Measurements from ENCODE around the gene BEGAIN.

The BEGAIN gene

DNA sequence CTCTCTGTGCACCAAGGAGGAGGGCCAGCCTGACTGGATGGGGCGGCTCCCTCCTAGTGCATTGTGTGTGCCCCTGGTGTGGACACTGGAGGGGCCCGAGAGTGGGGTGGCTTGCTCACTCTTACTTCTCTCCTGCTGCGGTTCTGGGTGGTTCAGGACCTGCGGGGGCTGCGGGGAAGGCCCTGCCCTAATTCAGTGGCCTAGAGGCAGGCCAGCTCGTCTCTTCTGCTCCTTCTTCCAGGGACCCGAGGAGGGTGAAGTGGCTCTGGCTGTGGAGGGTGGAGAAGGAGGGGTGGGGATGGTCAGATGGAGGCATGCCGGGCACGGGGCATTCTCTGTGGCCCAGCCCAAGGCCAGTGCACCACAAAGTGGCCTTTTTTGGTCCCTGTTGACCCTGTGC, 87.1 kb downstream of the BEGAIN start:
- DNase-seq = no peak

DNA sequence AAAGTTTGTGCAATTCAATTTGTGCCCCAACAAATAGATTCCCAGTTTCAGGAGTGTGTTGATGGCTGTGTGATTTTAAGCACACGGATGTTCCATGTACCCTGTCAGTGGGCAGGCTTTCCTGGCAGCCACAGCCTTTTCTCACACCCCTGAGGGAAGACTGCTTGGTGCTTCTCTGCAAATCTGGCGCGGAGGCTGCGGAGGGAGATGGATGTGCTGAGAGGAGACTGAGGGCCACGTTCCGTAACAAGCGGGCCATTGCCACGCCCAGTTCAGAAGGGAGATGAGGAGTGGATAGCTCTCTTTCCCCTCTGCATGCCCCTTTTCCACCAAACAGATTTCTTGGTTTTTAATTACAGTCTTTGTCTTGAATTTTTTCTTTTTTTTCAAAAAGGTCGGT, 89.1 kb downstream of the BEGAIN start:
- DNase-seq = no peak

DNA sequence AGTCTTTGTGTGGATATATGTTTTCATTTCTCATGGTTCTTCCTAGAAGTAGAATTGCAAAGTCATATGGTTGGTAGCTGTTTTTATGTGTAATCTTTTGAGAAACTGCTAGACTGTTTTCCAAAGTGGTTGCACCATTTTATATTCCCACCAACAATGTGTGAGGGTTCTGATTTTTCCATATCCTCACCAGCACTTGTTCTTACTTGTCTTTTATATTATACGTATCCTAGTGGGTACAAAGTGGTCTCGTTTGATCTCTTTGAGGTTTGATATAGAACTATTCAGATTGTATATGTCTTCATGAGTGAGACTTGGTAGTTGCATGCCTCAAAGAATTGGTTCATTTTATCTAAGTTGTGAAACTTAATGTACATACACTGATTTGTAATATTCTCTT, 91.3 kb downstream of the BEGAIN start:
- DNase-seq = no peak

- DNase-seq = no peak
Measured at GRCh38 chr14:100494645-100495044, 92.6 kb downstream of the BEGAIN start.

GRCh38 chr14:100490252-100490651, 97.0 kb downstream of the BEGAIN start:
- no peak for DNase-seq

GRCh38 chr14:100488057-100488456, 99.2 kb downstream of the BEGAIN start:
- no peak for DNase-seq

DNA sequence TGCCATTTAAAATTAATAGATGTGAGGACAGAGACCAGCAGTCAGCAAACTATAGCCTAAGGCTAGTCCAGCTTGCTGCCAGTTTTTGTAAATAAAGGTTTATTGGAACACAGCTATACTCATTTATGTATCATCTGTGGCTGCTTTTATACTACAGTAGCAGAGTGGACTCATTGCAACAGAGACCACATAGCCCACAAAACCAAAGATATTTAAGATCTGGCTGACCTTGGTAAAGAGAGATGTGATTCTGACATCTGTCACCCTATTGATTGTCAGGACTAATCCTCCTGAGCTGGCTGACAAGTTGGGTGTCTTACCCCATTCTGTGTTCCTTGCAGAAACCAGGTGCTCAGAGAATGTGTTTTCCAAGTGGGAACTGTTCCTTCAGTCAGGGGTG, 99.9 kb downstream of the BEGAIN start:
- no peak for DNase-seq
